Spleen (tissue), 7 donors: ENCODE results near the gene KCNC2.

Source experiments
- POLR2AphosphoS5 ChIP-seq, 3 donors: sonication (generic); formaldehyde crosslinking; IDR thresholded peaks; one replicate each; pipeline ENCODE4 v1.5.1; 2017; ENCODE audit warnings: antibody characterized with exemption in 3 of 3
- TF ChIP-seq, protein P1 (sequence below), 11 experiments: fragments of 200-600 bp in 7 of 11; fragments of 450-650 bp in 4 of 11; sonication (generic) in 4 of 11; IDR thresholded peaks in 8 of 11; conservative IDR thresholded peaks in 3 of 11; 1 replicate in 7 of 11; 2 replicates in 4 of 11; pipeline versions ENCODE4 v1.4.0 to v1.8.0; 2016 to 2021; ENCODE audit warnings: antibody characterized with exemption in 11 of 11, inconsistent platforms in 4 of 11, mild to moderate bottlenecking in 1 of 11
- donor health status: DM: no; HTN: no; CAD: no; lungs with moderate emphysema.
- donor health status: DM: no; HTN: no; CAD: no.
- donor health status: DM: no; HTN: no; CAD: no.

DNA sequence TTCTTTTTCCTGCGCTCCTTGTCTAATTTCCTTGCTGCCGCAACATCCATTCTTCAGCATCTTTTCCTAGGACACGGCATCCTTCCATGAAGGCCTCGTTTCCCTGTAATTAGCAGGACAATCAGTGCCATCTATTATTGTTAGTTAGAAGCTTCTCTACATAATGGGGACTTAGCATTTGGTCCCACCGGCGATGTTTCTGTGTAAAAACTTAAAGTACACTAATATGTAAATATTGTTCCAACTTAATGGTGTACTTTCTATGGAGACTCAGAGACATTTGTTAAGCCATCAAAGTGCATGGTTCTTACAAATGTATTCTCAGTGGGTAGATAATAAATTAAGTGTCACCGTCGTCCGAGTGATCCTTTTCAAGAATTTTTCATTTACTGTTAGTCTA lies 17.4 kb downstream of the KCNC2 start:
- TF ChIP-seq, protein P1, sequence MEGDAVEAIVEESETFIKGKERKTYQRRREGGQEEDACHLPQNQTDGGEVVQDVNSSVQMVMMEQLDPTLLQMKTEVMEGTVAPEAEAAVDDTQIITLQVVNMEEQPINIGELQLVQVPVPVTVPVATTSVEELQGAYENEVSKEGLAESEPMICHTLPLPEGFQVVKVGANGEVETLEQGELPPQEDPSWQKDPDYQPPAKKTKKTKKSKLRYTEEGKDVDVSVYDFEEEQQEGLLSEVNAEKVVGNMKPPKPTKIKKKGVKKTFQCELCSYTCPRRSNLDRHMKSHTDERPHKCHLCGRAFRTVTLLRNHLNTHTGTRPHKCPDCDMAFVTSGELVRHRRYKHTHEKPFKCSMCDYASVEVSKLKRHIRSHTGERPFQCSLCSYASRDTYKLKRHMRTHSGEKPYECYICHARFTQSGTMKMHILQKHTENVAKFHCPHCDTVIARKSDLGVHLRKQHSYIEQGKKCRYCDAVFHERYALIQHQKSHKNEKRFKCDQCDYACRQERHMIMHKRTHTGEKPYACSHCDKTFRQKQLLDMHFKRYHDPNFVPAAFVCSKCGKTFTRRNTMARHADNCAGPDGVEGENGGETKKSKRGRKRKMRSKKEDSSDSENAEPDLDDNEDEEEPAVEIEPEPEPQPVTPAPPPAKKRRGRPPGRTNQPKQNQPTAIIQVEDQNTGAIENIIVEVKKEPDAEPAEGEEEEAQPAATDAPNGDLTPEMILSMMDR (IDR thresholded peaks at IDR 0.05 in 8 of 11, conservative IDR thresholded peaks at IDR 0.05 in 3 of 11) = no peak
- no peak for TF ChIP-seq POLR2AphosphoS5 (IDR thresholded peaks at IDR 0.05)
